SKM-1 treated with dmso at 0.1 percent for 144 hours (cell line): ENCODE results near the gene URAD.

Experiments
- DNase-seq: peaks from one replicate; lab custom pipeline; 2025; ENCODE audit not compliant: unreplicated experiment; lab: John Stamatoyannopoulos, UW

Gene URAD

DNA sequence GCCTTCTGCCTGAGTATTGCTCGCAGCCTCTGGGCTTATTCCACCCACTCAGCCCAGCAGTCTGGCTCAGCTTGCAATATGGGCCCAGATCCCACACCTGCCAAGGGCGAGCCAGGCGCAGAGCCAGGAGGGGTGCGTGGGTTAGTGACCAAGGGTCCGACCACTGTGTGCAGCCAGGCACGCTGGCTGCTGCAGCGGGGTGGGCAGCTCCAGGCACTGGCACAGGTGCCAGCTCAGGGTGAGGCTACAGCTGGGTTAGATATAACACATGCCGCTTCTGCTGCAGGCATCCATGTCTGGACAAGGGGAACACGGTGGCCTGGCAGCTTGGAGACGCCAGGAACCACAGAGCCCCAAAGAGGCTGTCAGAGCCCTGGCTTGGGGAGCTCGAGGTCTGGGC lies 12.6 kb upstream of the URAD start:
- no peak for DNase-seq

DNA sequence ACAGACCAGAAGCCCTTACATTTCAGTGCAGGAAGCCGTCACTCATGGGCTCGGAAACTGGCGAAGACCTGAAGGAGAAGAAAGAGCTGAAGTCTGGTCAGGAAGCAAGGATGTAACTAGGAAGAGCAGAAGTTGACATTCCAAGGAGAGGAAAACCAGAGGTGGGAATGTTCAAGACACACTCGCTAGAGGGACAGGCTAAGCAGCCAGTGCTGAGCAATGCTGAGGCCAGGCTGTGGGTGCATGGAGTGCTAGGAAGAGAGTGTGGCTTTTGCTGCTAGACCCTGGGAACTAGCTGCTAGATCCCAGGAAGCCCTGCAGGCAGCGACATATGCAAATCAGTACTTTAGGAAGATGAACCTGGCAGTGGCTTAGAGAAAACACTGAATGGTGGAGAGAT lies 12.1 kb upstream of the URAD start:
- no peak for DNase-seq

DNA sequence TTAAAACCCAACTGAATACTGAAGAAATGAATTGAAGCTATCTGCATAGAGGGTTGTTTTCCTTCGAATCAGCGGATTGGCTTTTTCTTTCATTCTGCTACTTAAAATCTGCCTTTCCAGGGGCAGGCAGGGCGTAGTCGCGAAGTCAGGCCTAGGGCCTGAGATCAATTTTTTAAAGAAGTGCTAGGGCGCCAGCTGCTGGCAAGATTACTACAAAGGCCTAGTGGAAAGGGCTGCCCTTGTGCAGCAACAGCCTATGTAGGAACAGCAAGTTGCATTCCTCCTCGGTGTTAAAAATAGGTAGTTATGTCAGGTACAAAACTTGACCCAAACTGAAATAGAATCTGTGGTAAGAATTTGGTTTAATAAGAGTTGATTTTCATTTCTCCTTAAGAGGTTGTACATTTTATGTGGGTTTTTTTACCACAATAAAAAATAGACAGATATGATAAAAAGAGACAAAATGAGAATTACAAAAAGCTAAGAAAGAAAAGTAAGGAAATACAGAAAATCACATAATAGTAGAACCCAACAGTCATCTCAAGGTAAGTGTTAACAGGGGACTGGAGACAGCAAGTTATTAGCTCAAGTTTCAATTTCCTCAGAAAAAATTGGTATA lies 9.5 kb upstream of the URAD start:
- peak; percentile 58 for DNase-seq

DNA sequence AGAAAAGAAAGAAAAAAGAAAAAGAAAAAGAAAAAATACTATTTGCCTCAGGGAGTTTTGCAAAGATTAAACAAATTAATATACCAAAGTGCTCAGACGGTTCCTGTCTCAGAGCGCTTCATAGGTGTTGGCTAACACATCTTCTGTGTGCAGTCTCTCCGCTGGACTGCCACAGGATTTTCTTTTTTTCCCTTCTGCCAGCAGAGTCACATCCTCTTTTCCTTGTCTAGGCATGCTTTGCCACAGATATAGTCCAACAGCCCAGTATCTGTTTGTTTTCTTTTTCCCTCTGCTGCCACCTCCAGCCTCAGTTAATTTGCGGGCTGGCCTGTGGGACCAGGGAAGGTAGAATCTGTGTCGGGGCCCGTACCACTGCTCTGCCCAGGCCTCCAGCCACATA lies 3.4 kb upstream of the URAD start:
- no peak for DNase-seq

DNA sequence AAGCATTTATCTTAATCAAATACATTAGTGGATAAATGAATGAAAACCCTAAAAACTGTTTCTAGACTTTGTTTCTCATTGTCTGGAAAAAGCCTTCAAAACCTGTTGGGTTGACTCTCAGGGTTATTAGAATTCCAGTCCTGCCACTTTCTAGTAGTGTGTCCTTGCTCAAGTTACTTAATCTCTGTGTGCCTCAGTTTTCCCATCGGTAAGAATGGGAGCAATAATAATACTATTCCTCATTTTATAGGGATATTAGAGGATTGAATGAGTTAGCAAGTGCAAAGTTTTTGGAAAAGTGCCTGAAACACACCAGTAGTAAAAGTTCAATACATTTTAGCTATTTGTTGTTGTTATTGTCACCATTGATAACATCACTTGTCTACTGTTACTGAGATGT lies 2.9 kb downstream of the URAD start:
- DNase-seq = no peak

DNA sequence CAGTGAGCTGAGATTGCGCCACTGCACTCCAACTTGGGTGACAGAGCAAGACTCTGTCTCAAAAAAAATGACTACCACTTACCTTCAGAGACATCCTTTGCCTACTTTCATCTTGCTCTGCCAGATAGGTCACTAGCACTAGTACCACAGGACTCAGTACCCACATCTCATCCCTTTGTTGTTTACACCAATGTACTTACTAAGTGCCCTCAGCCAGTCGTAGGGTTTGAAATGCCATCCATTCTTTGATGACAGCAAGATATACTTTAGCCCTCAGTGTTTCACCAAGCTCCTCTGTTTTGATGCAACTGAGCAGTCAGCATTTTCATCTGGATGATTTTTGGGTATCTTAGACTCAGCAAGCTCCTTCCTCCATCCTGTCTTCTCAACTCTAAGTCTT lies 6.1 kb downstream of the URAD start:
- no peak for DNase-seq

DNA sequence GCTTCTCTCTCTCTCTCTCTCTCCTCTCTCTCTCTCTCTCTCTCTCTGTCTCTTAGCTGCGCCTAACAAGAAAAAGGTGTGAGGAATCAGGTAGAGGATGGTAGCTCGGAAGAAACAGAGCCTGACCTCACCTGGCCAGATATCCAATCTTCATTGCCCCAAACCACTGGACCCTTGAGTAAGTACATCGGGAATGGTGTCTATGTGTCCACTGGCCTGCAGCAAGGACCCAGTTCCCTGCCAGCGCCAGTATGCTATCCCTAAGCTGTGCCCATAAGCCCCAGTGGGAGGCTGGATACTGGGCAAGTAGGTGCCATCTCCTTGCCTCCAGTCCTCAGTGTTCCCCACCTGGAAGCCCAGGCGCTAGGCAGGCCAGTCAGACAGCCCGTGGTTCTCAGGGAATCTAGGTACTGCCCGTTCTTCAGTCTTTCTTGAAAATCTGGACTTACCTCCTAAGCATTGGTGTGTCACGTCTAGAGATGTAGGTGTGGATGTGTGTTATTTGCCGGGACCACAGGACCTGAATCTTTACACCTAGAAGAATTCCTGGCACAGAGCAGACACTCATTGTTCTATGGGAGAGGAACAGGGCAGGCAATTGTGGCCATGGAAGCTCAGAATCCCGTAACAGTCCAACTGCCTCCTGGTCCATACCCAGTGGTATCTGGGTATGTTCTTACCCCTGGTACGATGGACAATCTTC lies 7.3 kb downstream of the URAD start:
- DNase-seq = no peak

DNA sequence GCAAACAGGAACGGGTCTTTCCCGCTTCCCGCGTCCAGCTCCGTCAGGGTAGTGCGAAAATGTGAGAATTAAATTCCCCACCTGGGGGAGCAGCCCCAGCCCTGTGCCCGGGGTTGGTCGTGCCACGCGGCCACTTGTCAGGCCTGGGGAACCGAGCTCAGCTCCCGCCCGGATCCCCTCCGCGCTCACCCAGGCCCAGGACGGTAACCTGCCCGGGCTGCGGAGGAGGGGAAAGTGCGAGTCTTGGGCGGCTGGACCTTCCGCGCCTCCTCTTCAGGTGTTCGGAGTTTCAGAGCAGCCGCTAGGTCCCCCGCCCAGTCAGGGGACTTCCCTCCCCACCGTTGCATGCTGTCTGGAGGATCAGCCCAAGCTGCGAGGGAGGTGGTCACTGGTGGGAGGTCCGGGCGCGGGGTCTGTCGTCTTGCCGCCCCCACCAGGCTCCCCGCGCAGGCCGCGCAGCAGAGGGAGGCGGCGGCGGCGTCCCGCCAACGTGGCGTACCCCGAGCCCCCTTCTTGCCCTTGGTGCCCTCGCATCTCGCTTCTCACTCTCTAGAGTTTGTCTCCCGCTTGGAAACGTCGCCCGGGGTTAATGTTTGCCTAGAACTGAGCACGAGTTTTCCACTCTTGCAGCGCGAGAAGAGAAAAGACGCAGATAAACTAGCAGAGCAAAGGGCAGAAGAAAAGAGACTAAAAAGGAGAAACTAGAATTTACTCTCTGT lies 8.1 kb downstream of the URAD start:
- DNase-seq = no peak

DNA sequence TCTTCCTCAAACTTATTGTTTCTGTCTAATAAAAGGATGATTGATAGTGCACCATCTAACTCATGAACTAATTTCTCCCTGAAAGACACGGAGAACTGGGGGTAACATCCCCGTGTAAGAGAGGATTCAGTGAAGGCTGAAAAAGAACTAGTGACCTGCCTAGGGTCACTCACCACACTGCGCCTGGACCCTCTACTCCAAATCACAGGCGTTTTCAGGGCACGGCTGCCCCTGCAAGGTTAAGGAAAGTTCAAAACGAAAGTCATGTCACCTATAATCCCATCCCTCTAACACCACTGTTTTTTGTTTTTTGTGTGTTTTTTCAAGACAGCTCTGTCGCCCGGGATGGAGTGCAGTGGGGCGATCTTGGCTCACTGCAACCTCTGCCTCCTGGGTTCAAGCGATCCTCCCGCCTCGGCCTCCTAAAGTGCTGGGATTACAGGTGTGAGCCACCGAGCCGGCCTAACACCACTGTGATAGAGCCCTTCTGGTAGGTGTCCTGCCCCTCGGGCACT lies 8.7 kb downstream of the URAD start:
- DNase-seq = no peak

DNA sequence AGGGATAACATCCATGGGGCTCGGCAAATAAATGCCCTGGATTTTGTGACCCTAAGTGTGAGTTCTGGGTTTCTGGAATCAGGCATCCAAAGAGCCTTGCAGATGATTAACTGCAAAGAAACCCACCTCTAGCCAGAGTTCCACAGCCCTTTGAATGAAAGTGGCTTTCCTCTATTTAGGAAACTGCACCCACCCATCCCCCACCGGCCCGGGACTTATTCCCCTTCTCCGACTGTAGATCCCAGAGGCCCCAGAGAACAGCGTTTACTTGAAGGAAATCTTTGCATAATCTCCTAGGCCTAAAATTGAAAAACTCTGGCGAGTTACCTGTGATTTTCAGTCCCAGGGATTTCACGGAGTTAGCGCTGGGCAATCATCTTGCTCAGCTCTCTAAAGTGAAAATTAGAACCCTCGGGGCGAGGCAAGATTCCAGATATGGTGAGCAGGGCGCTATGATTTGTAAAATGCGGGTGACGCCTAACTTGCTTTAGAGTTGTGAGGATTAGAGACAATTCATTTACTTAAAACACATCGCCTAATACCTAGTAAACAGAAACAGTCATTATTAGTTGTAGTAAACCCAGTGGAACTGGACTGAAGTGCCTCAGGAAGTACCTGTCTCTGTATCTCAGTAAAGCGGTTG lies 9.4 kb downstream of the URAD start:
- DNase-seq = no peak

DNA sequence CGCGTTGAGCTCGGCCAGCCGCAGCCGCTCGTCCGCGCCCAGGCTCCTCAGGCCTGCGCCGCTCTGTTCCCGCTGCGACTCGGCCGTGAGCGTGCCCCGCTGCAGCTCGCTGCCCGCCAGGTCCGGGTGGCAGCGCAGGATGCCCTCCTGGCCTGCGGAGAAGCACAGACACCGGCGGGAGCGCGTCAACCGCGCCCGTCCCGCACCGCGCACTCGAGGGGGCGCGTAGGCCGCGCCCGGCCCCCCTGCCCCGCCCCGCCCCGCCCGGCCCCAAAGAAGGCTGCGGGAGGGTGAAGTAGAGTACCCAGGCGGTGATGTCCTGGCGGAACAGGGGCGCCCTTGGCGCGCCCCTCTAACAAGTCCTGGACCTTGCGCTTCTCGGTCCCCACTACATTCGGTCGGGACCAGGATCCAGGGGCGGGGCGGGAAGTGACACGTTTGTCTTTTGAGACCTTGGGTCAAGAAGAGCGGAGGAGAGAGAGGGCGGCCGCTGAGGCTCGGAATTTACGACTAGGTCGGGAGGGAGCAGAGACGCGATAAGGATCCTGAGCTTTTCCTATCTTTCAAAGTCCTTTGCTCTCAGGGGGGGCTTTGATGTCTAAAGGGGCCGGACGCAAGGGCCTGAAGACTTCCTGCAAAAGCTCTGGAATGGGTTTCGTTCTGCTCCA lies 10.1 kb downstream of the URAD start:
- DNase-seq = no peak

DNA sequence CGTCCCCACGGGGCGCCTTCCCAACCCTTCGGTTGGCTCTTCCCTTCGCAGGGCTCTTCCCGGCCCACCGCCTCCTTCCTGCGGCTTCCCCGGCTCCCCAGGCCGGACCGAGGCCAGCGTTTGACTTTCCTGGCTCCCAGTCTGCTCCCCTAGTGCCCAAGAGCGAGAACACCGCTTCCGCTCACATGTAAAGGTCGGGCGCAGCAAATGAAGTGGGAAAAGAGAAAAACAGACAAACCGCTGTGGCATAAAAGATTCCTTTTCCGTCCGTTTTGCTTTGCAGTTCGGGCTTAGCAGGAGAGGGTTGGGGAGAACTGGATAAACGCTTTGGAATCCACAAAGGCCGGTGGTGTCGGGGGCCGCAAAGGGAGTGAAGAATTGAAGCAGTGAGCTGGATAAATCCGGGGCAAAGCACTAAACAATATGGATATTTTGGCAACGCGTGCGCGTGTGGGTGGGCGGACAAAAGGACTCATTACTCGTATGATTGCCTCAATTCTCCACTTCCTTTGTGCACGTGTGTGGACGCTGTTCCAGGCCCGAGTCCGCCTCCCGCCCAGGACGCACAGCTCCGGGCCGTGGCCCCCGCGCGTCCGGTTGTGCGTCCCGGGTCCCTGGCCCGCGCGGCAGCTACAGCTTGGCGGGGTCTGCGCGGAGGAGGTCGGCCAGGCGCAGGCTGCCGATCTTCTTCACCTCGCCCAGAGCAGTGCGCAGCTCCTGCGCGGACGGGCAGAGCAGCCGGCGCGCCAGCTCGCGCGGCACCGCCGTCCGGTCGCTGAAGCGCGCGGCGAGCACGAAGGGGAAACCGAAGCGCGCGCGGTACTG lies 10.8 kb downstream of the URAD start:
- no peak for DNase-seq

DNA sequence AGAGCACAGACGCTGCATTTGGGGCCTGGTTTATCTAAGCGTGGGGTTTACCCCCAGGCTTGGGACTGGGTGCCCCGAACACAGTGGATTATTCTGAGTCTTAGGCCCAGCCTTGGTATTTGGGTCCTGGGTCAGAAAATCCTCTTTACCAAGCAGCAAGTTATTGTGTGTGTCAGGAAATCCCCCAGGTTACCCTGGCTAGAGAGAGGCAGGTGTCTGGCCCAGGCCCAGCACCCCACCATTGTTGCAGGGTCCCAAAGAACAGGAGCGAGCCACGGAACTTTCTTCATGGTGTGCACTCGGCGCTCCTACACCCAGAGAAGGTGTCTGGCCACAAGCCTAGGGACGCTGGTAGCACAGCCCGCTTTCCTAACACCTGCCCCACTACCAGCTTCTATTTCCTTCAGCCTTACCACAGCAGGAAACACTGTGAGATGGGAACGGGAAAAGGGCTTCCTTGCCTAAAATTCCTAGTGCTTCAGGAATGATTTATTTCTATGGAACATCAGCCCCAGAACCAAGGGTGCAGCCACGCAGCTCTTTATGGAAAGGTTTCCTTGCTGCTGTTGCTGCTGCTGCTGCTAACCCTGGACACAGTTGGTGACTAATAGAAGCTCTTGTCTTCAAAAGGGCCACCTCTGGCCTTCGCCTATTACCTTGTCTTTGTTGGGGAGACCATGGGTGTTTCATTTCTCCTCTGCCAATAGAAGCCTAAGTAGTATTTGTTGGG lies 12.0 kb downstream of the URAD start:
- DNase-seq = no peak

DNA sequence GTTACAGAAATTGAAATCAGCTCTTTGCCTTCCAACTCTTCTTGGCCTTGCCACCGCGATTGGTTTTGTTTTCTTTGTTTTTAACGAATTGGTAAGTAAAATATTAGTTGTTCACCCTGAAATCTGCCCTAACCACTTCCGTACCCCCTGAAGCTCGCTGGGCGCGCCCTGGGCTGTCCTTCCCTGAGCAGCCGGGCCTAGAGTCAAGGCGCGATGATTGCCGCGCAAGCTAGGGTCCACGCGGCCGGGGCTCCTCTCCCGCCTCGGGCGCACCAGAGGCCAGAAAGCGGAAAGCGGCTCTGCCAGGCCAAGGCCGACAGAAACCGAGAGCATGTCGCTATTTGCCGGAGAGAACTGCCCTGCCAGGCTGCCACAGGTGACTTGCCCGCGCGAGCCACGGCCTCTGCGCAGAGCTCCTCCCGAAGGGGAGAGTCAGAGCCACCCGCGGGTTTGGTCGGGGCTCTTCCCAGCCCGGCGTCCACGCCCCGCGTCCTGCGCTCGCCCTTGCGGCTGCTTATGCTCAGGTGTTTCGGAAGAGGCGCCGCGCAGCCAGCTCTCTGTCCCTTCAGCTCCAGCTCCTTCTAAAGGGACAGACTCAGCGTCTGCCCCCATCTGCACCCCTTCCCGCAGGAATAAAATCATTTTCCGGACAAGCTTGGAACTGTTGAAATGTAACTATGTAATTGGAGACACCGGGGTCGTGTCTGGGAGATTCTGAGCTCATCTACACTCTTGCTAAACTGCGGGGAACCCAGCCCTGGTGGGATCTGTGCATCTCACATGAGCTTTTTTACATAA lies 12.7 kb downstream of the URAD start:
- DNase-seq = no peak

DNA sequence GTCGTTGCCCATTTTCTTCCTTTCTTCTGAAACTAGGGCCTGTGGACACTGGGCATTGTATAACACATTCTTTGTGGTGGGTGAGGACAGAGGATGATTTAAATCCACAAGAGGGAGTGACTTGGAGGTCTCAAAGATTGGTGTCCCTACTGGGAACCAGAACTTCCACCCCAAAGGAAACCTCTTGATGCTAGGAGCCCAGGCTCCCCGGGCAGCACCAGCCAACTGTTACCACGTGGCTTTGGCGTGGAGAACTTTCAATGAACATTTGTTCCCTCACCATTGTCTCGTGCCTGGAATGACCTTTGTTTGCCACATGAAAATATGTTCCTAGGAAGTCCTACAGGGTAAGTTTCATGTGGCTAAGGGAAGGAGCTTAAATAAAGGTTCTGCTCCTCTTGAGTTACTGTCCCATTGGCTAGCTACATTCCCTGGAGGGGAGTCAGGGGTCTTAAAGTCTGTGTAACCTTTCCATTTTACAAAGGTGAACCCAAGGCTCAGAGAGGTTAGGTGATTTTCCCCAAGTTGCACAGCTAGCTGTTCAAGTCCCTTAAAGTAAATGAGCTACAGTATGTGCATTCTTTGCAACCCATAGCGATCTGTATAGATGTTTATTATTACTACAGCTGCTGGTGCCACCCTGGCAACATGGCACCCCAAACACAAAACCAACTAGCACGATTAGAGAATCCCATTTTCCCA lies 14.4 kb downstream of the URAD start:
- no peak for DNase-seq

DNA sequence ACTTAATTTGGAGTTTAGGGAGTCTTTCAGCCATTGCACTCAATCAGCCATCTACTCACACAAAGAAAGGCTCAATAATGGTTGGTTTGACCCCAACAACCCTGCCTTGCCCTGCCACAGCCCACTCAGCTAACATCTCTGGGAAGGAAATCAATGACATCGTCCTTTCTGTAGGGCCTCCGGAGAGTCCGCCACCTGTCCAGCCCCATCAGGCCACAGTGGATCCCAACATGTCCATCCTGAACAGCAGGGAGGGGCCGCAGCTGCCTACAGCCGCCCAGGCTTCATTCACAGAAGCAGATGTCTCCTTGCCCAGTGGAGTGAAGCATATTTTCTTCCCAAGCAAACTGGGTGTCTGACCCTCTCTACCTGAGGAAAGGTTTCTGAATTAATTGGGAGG lies 15.2 kb downstream of the URAD start:
- DNase-seq = no peak

DNA sequence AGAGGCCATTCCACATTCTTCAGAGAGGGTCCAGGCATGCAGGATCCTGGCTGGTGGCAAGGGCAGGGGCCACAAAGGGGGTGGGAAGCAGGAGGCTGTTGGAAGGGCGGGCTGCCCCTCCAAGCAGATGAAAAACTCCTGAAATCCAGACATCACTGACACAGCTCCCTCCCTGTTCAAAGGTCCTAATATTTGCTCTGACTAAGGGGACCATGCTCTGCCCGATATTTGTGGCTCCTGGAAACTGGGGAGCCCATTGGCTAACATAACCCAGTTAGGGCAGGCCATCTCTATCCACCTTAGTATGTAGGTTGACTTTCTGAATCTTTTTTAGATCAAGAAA lies 16.0 kb downstream of the URAD start:
- no peak for DNase-seq

DNA sequence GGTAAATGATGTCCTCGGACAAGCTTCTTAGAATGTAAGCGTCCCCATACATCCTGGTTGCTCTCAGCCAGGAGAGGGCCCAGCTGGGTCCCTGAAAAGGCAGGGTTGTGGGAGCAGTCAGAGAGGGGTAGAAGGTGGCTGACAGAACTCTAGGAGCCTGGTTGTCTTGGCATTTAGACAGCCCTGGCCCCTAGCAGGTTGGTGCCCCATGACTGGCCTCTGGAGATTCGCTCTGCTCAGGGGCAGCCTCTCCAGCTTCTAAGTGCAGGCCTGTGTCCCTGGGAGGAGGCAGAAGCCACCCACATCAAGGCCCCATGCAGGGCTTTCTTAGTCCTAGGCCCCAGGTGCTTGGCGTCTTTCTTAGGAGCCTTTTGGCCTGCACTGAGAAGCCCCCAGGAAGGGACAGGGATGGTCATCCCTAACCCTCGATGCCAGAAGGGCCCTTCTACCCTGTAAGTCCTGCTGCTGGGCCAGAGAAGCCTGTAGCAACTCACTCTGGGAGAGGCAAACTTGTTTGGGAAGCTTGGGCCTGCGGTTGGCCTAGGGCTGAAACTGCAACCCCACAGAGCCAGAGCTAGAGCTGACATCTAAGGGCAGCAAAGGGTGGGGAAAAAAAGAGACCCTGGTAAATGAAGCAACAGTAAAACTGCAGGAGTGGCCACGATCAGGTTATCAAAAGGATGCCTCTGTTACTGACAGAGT lies 16.6 kb downstream of the URAD start:
- no peak for DNase-seq
